Fibroblast of lung (primary cell): ENCODE measurements around the gene RAVER2. TPM values are rescaled to one million over a fixed set of nuclear protein-coding genes. Genes with fewer than 3 reads are reported as not detected.

ENCODE experiments used
- DNase-seq, 2 donors: peaks; one replicate each; pipeline versions ENCODE4 v3.0.0 to v3.0.0-alpha.2; 2010; ENCODE audit warnings: low read depth in 2 of 2
- H2AFZ ChIP-seq: 2 replicates; pipeline ENCODE4 v1.5.1; 2012; ENCODE audit warnings: low read length, control low read depth, inconsistent platforms
- H3K27ac ChIP-seq: 2 replicates; pipeline ENCODE4 v1.5.1; 2011; ENCODE audit warnings: low read length, control low read depth; ENCODE audit not compliant: insufficient read depth
- H3K27me3 ChIP-seq: 2 replicates; pipeline ENCODE4 v1.5.1; 2011; ENCODE audit warnings: mild to moderate bottlenecking, low read length; ENCODE audit not compliant: control insufficient read depth, insufficient read depth
- H3K36me3 ChIP-seq: 2 replicates; pipeline ENCODE4 v1.5.1; 2011; ENCODE audit warnings: low read length; ENCODE audit not compliant: control insufficient read depth, insufficient read depth
- H3K4me1 ChIP-seq: 2 replicates; pipeline ENCODE4 v1.5.1; 2011; ENCODE audit warnings: low read length; ENCODE audit not compliant: control insufficient read depth, insufficient read depth; ENCODE audit errors: extremely low read depth
- H3K4me2 ChIP-seq: 2 replicates; pipeline ENCODE4 v1.5.1; 2011; ENCODE audit warnings: low read length, control low read depth; ENCODE audit not compliant: insufficient read depth; ENCODE audit errors: extremely low read depth
- H3K4me3 ChIP-seq, 4 experiments: fragments of 200-600 bp in 1 of 4; sonication (generic) in 1 of 4; replicated peaks in 1 of 4; 2 replicates each; pipeline ENCODE4 v1.5.1; 2011 to 2016; ENCODE audit warnings: low read length in 4 of 4, low read depth in 3 of 4, mild to moderate bottlenecking in 3 of 4, control low read depth in 2 of 4, inconsistent platforms in 1 of 4, mixed read lengths in 1 of 4; ENCODE audit not compliant: insufficient read depth in 1 of 4; ENCODE audit errors: control extremely low read depth in 1 of 4
- H3K79me2 ChIP-seq: 2 replicates; pipeline ENCODE4 v1.5.1; 2012; ENCODE audit warnings: mild to moderate bottlenecking, low read length, inconsistent platforms; ENCODE audit not compliant: control insufficient read depth, insufficient read depth
- H3K9ac ChIP-seq: 2 replicates; pipeline ENCODE4 v1.5.1; 2011; ENCODE audit warnings: mild to moderate bottlenecking, low read length, control low read depth; ENCODE audit not compliant: insufficient read depth
- H3K9me3 ChIP-seq: 2 replicates; pipeline ENCODE4 v1.5.1; 2012; ENCODE audit warnings: low read depth, low read length; ENCODE audit not compliant: control insufficient read depth, insufficient read depth
- H4K20me1 ChIP-seq: 2 replicates; pipeline ENCODE4 v1.5.1; 2011; ENCODE audit warnings: low read length; ENCODE audit not compliant: control insufficient read depth, insufficient read depth; ENCODE audit errors: extremely low read depth
- EZH2 ChIP-seq: IDR thresholded peaks from 2 replicates; pipeline ENCODE4 v1.5.1; 2012; ENCODE audit warnings: low read length, control low read depth, mild to moderate bottlenecking; ENCODE audit errors: missing control alignments
- polyA minus RNA-seq: library from RNA; depleted of rRNA, polyadenylated mRNA; stranded (reverse); fragments of >200 nt; gene quantifications from 2 replicates; pipeline ENCODE4 v1.2.3, GENCODE V29; 2011; ENCODE audit warnings: low replicate concordance
- polyA plus RNA-seq, 2 donors: library from polyadenylated mRNA; depleted of rRNA in 1 of 2; stranded (reverse) in 1 of 2; unstranded in 1 of 2; fragments of >200 nt; gene quantifications; 2 replicates each; pipeline ENCODE4 v1.2.1, GENCODE V29; 2011 to 2012; ENCODE audit warnings: missing spikeins in 1 of 2
- total RNA-seq: library from RNA; depleted of rRNA; stranded (reverse); fragments of >200 nt; gene quantifications from 2 replicates; pipeline ENCODE4 v1.2.1, GENCODE V29; 2014
- TF ChIP-seq, protein P1 (sequence below), 2 donors: IDR thresholded peaks in 1 of 2; conservative IDR thresholded peaks in 1 of 2; 1 replicate in 1 of 2; 2 replicates in 1 of 2; pipeline ENCODE4 v1.5.1; 2011 to 2012; ENCODE audit warnings: low read length in 2 of 2, control low read depth in 1 of 2, inconsistent platforms in 1 of 2, low read depth in 1 of 2, mild to moderate bottlenecking in 1 of 2

RAVER2 gene, protein sequence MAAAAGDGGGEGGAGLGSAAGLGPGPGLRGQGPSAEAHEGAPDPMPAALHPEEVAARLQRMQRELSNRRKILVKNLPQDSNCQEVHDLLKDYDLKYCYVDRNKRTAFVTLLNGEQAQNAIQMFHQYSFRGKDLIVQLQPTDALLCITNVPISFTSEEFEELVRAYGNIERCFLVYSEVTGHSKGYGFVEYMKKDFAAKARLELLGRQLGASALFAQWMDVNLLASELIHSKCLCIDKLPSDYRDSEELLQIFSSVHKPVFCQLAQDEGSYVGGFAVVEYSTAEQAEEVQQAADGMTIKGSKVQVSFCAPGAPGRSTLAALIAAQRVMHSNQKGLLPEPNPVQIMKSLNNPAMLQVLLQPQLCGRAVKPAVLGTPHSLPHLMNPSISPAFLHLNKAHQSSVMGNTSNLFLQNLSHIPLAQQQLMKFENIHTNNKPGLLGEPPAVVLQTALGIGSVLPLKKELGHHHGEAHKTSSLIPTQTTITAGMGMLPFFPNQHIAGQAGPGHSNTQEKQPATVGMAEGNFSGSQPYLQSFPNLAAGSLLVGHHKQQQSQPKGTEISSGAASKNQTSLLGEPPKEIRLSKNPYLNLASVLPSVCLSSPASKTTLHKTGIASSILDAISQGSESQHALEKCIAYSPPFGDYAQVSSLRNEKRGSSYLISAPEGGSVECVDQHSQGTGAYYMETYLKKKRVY
- 5.6 and 7.7 TPM in 2 replicates for total RNA-seq
- polyA plus RNA-seq: 4.3 and 6.3 TPM in 2 replicates
- 2.5 and 3.5 TPM in 2 replicates for polyA plus RNA-seq (2012)
- 0.24 and 3.3 TPM in 2 replicates for polyA minus RNA-seq

DNA sequence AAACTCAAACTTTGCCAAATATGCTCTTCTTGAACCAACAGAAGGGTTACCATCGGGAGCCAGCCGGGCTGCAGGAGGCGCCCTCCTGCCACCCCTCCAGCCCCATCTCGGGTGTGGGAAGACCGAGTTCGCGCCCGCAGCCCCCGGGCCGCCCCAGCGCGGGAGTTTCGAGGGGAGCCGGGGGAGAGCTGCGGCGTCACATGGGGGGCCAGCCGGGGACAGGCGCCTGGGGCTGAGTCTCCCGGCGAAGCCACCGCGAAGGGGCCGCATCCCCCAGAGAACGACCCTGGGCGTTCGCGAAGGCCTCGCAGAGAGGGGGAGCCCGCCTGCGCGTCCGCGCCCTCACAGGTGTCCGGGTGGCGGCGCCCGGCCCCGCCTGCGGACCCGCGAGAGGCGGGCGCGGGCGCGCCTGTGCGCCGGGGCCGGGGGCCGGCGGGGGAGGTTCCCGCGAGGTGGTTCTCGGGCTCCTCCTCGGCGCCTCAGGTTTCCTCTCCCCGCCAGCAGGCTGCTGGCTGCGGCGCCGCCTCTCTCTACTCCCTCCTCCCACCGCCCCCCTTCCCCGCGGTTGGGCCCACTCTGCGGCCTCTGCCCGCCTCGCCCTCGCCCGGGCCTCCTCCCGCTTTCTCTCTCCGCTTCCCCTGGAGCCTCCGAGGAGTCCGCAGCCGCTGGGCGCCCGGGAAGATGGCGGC, at the start of gene RAVER2:
Gene RAVER2, plus strand, starts transcription at position 584 of the 689 bp plus-strand sequence. Its CDS starts 98 bp downstream, at position 682.
- H2AFZ ChIP-seq: peak within 1 kb of the TSS; percentile 77
- no peaks in the 10 kb centered on the region for H3K4me1 ChIP-seq
- H3K79me2 ChIP-seq: no peaks in the 10 kb centered on the region
- peak within 1 kb of the TSS; percentile 32 for H3K9ac ChIP-seq
- no peaks in the 10 kb centered on the region for H3K36me3 ChIP-seq
- no peaks in the 10 kb centered on the region for H3K27me3 ChIP-seq
- peak within 1 kb of the TSS; percentile 72 to 78 (median 75) for H3K4me3 ChIP-seq
- H3K9me3 ChIP-seq: no peaks in the 10 kb centered on the region
- H3K4me2 ChIP-seq: peak within 1 kb of the TSS; percentile 86
- peak; percentile 62 to 77 for DNase-seq
- no peaks in the 10 kb centered on the region for H4K20me1 ChIP-seq
- TF ChIP-seq EZH2: no peak
- TF ChIP-seq, protein P1, sequence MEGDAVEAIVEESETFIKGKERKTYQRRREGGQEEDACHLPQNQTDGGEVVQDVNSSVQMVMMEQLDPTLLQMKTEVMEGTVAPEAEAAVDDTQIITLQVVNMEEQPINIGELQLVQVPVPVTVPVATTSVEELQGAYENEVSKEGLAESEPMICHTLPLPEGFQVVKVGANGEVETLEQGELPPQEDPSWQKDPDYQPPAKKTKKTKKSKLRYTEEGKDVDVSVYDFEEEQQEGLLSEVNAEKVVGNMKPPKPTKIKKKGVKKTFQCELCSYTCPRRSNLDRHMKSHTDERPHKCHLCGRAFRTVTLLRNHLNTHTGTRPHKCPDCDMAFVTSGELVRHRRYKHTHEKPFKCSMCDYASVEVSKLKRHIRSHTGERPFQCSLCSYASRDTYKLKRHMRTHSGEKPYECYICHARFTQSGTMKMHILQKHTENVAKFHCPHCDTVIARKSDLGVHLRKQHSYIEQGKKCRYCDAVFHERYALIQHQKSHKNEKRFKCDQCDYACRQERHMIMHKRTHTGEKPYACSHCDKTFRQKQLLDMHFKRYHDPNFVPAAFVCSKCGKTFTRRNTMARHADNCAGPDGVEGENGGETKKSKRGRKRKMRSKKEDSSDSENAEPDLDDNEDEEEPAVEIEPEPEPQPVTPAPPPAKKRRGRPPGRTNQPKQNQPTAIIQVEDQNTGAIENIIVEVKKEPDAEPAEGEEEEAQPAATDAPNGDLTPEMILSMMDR (conservative IDR thresholded peaks at IDR 0.05 in 1 of 2, IDR thresholded peaks at IDR 0.05 in 1 of 2; ENCODE audit: low read depth in 1 of 2, low read length in 2 of 2): peak; percentile 44 to 54
- peak within 1 kb of the TSS; percentile 24 for H3K27ac ChIP-seq

DNA sequence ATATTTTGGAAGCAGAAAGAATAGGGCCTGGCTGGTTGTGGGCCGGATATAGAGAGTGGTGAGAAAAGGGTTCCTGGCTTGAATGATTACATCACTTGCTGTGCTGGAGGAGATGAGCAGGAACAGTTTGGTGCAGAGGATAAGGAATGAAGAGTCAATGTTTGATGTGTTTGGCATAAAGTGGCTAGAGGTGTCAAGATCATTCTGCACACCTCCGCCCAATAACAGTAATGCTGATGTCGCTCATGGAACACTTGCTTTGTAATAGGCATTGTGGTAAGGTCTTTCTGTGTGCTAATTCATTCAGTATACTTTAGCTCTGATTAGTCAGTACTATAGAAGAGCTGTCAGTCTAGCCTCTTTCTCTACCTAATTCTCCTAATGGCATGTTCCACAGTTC, 48.0 kb upstream of the RAVER2 start:
- Histone ChIP-seq H3K27ac (no peak overlapping the region), H4K20me1 (no peaks in the 10 kb centered on the region), H3K4me2 (no peak overlapping the region), H3K9ac (no peak overlapping the region), H3K27me3 (no peaks in the 10 kb centered on the region), H2AFZ (no peak overlapping the region), H3K36me3 (no peaks in the 10 kb centered on the region), H3K9me3 (no peaks in the 10 kb centered on the region), H3K79me2 (no peaks in the 10 kb centered on the region), H3K4me3 (no peak overlapping the region), H3K4me1 (no peaks in the 10 kb centered on the region)
- no peak for DNase-seq
- TF ChIP-seq EZH2: no peak
- TF ChIP-seq, protein P1 (conservative IDR thresholded peaks at IDR 0.05 in 1 of 2, IDR thresholded peaks at IDR 0.05 in 1 of 2; ENCODE audit: low read depth in 1 of 2, low read length in 2 of 2): no peak

DNA sequence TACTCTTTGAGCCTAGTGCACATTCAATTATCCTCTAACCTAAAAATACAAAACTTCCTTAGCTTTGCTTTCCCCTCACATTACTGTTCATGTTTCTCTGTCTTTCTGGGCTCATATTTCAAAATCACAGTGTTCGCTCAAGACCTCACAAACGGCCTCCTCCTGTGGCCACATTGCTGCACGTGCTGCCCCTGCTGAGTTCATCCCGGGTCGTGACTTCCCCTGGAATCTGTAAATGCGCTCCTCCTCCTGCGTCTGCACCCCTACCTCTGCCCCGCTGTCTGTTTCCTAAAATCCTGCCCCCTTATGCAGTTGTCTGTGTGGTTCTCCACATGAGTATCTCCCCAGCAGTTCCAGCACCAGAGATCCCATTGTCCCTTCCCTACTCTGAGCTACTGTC, 45.5 kb upstream of the RAVER2 start:
- H3K4me2 ChIP-seq: no peak overlapping the region
- H3K36me3 ChIP-seq: no peaks in the 10 kb centered on the region
- TF ChIP-seq EZH2: no peak
- TF ChIP-seq, protein P1 (conservative IDR thresholded peaks at IDR 0.05 in 1 of 2, IDR thresholded peaks at IDR 0.05 in 1 of 2; ENCODE audit: low read depth in 1 of 2, low read length in 2 of 2): no peak
- H3K9me3 ChIP-seq: no peaks in the 10 kb centered on the region
- no peaks in the 10 kb centered on the region for H3K4me1 ChIP-seq
- H3K79me2 ChIP-seq: no peaks in the 10 kb centered on the region
- H3K27me3 ChIP-seq: no peaks in the 10 kb centered on the region
- DNase-seq: no peak
- H4K20me1 ChIP-seq: no peaks in the 10 kb centered on the region
- no peak overlapping the region for H2AFZ ChIP-seq
- H3K27ac ChIP-seq: no peak overlapping the region
- no peak overlapping the region for H3K4me3 ChIP-seq
- H3K9ac ChIP-seq: no peak overlapping the region
